Measurements from ENCODE around the gene TIMP4.

- TF ChIP-seq, protein P1, sequence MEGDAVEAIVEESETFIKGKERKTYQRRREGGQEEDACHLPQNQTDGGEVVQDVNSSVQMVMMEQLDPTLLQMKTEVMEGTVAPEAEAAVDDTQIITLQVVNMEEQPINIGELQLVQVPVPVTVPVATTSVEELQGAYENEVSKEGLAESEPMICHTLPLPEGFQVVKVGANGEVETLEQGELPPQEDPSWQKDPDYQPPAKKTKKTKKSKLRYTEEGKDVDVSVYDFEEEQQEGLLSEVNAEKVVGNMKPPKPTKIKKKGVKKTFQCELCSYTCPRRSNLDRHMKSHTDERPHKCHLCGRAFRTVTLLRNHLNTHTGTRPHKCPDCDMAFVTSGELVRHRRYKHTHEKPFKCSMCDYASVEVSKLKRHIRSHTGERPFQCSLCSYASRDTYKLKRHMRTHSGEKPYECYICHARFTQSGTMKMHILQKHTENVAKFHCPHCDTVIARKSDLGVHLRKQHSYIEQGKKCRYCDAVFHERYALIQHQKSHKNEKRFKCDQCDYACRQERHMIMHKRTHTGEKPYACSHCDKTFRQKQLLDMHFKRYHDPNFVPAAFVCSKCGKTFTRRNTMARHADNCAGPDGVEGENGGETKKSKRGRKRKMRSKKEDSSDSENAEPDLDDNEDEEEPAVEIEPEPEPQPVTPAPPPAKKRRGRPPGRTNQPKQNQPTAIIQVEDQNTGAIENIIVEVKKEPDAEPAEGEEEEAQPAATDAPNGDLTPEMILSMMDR (IDR thresholded peaks at IDR 0.05; ENCODE audit: borderline replicate concordance, extremely low read depth, low read length, poor library complexity, severe bottlenecking), result no peak
- TF ChIP-seq EZH2 (IDR thresholded peaks at IDR 0.05; ENCODE audit: borderline replicate concordance, low read depth, low read length, severe bottlenecking), result no peak
Measured at GRCh38 chr3:12165909-12166308, 7.2 kb upstream of the TIMP4 start.

All from DND-41 (cell line).